ENCODE results near the gene JHY. TPM values are rescaled to one million over a fixed set of nuclear protein-coding genes. Genes with fewer than 3 reads are reported as not detected.
A peak's percentile ranks its signal among the peaks of the same experiment; 100 is the strongest.

The JHY gene
- total and polyA plus RNA-seq, 2 donors (not counting 1 experiment from before 2014, with no cell fraction given), result 1.6 to 3.5 TPM

DNA sequence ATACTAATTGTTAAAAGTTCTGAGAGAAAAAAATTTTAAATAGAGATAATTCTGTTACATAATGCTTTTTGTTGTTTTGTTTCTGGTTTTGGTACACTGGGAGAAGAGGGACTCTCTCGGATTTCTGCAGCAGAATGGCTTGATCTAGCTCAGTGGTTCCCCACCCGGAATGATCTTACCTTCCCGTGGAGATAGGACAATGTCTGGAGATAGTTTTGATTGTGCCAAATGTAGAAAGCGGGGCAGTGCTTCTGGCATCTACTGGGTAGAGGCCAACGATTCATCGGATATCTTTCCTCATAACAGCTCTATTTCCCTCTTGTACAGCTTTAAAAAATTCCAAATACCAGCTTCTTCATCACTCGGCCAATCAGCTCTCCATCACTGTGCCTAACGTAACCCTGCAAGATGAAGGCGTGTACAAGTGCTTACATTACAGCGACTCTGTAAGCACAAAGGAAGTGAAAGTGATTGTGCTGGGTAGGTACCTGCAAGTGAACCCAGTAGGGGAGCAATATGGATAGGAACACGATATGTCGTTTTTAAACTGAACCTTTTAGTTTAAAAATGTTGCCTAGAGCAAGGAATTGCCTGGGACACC, 31.1 kb upstream of the JHY start:
- DNase-seq (ENCODE audit: low read depth in 2 of 2), result no peak
- no peak overlapping the region for H2AFZ ChIP-seq (ENCODE audit: low read length)
- no peak overlapping the region for H3K27ac ChIP-seq (ENCODE audit: insufficient read depth, low read length)
- H3K9ac ChIP-seq (ENCODE audit: insufficient read depth, low read length), result no peak overlapping the region
- H3K36me3 ChIP-seq (ENCODE audit: control insufficient read depth, insufficient read depth, low read length), result no peaks in the 10 kb centered on the region
- no peak overlapping the region for H3K4me2 ChIP-seq (ENCODE audit: extremely low read depth, insufficient read depth, low read length)
- H3K27me3 ChIP-seq (ENCODE audit: control insufficient read depth, insufficient read depth, low read length), result no peaks in the 10 kb centered on the region
- TF ChIP-seq CTCF (conservative IDR thresholded peaks at IDR 0.05 in 1 of 2, IDR thresholded peaks at IDR 0.05 in 1 of 2; ENCODE audit: low read depth in 1 of 2, low read length in 2 of 2) (no peak), EZH2 (IDR thresholded peaks at IDR 0.05; ENCODE audit: low read length, missing control alignments) (no peak)
- H3K4me1 ChIP-seq (ENCODE audit: control insufficient read depth, extremely low read depth, insufficient read depth, low read length), result peaks cover under 1% of the 10 kb centered on the region
- H3K4me3 ChIP-seq (replicated peaks in 1 of 4; ENCODE audit: control extremely low read depth in 1 of 4, insufficient read depth in 1 of 4, low read depth in 3 of 4, low read length in 4 of 4), result no peak overlapping the region
- no peaks in the 10 kb centered on the region for H3K79me2 ChIP-seq (ENCODE audit: control insufficient read depth, insufficient read depth, low read length)
- no peaks in the 10 kb centered on the region for H3K9me3 ChIP-seq (ENCODE audit: control insufficient read depth, insufficient read depth, low read depth, low read length)
- H4K20me1 ChIP-seq (ENCODE audit: control insufficient read depth, extremely low read depth, insufficient read depth, low read length), result no peaks in the 10 kb centered on the region

GRCh38 chr11:122852074-122852795, 30.3 kb upstream of the JHY start:
- no peaks in the 10 kb centered on the region for H4K20me1 ChIP-seq (ENCODE audit: control insufficient read depth, extremely low read depth, insufficient read depth, low read length)
- no peak overlapping the region for H3K9ac ChIP-seq (ENCODE audit: insufficient read depth, low read length)
- H3K27me3 ChIP-seq (ENCODE audit: control insufficient read depth, insufficient read depth, low read length), result no peaks in the 10 kb centered on the region
- no peak overlapping the region for H3K27ac ChIP-seq (ENCODE audit: insufficient read depth, low read length)
- H3K9me3 ChIP-seq (ENCODE audit: control insufficient read depth, insufficient read depth, low read depth, low read length), result no peaks in the 10 kb centered on the region
- no peak for TF ChIP-seq EZH2 (IDR thresholded peaks at IDR 0.05; ENCODE audit: low read length, missing control alignments)
- TF ChIP-seq CTCF (conservative IDR thresholded peaks at IDR 0.05 in 1 of 2, IDR thresholded peaks at IDR 0.05 in 1 of 2; ENCODE audit: low read depth in 1 of 2, low read length in 2 of 2), result no peak
- no peaks in the 10 kb centered on the region for H3K79me2 ChIP-seq (ENCODE audit: control insufficient read depth, insufficient read depth, low read length)
- H3K4me2 ChIP-seq (ENCODE audit: extremely low read depth, insufficient read depth, low read length), result no peak overlapping the region
- H2AFZ ChIP-seq (ENCODE audit: low read length), result no peak overlapping the region
- H3K4me1 ChIP-seq (ENCODE audit: control insufficient read depth, extremely low read depth, insufficient read depth, low read length), result peaks cover 2% of the 10 kb centered on the region
- DNase-seq (ENCODE audit: low read depth in 2 of 2), result peak; percentile 28 to 43
- H3K4me3 ChIP-seq (replicated peaks in 1 of 4; ENCODE audit: control extremely low read depth in 1 of 4, insufficient read depth in 1 of 4, low read depth in 3 of 4, low read length in 4 of 4), result no peak overlapping the region
- no peaks in the 10 kb centered on the region for H3K36me3 ChIP-seq (ENCODE audit: control insufficient read depth, insufficient read depth, low read length)

GRCh38 chr11:122852796-122853160, 29.8 kb upstream of the JHY start:
- Histone ChIP-seq H3K9ac (ENCODE audit: insufficient read depth, low read length) (no peak overlapping the region), H3K9me3 (ENCODE audit: control insufficient read depth, insufficient read depth, low read depth, low read length) (no peaks in the 10 kb centered on the region), H2AFZ (ENCODE audit: low read length) (no peak overlapping the region), H3K27me3 (ENCODE audit: control insufficient read depth, insufficient read depth, low read length) (no peaks in the 10 kb centered on the region), H3K4me2 (ENCODE audit: extremely low read depth, insufficient read depth, low read length) (no peak overlapping the region), H4K20me1 (ENCODE audit: control insufficient read depth, extremely low read depth, insufficient read depth, low read length) (no peaks in the 10 kb centered on the region), H3K79me2 (ENCODE audit: control insufficient read depth, insufficient read depth, low read length) (no peaks in the 10 kb centered on the region), H3K4me3 (replicated peaks in 1 of 4; ENCODE audit: control extremely low read depth in 1 of 4, insufficient read depth in 1 of 4, low read depth in 3 of 4, low read length in 4 of 4) (no peak overlapping the region), H3K4me1 (ENCODE audit: control insufficient read depth, extremely low read depth, insufficient read depth, low read length) (peaks cover 2% of the 10 kb centered on the region), H3K27ac (ENCODE audit: insufficient read depth, low read length) (no peak overlapping the region), H3K36me3 (ENCODE audit: control insufficient read depth, insufficient read depth, low read length) (no peaks in the 10 kb centered on the region)
- DNase-seq (ENCODE audit: low read depth in 2 of 2), result no peak
- no peak for TF ChIP-seq CTCF (conservative IDR thresholded peaks at IDR 0.05 in 1 of 2, IDR thresholded peaks at IDR 0.05 in 1 of 2; ENCODE audit: low read depth in 1 of 2, low read length in 2 of 2)
- no peak for TF ChIP-seq EZH2 (IDR thresholded peaks at IDR 0.05; ENCODE audit: low read length, missing control alignments)

Data from fibroblast of lung (primary cell).